IMR-90 (cell line): ENCODE results near the gene SGCA. TPM values are rescaled to one million over a fixed set of nuclear protein-coding genes. Genes with fewer than 3 reads are reported as not detected.

Source experiments
- ATAC-seq: fragments of 200-7000 bp; cut with Tn5 transposase; 2 replicates; pipeline ENCODE4 v1.9.1; 2020; ENCODE audit warnings: low read depth, mild to moderate bottlenecking, moderate library complexity
- BruUV-seq: library from RNA; stranded (reverse); fragments of 400-500 nt; replicated peaks from 2 replicates; lab custom pipeline; 2021; lab: Mats Ljungman, UMichigan
- CTCF ChIA-PET: fragments of 300-600 bp; formaldehyde crosslinking; extraction: SDS; loops from one replicate; lab custom pipeline; 2021; ENCODE audit warnings: antibody characterized with exemption; lab: Yijun Ruan, JAX
- POLR2A ChIA-PET: fragments of 300-600 bp; sonication (Branson Sonifier 250); formaldehyde crosslinking; loops from one replicate; lab custom pipeline; 2022; ENCODE audit warnings: antibody characterized with exemption; ENCODE audit not compliant: unreplicated experiment; lab: Charles Lee
- DNase-seq: peaks from one replicate; pipeline ENCODE4 v3.0.0; 2013
- H2AFZ ChIP-seq: replicated peaks from 2 replicates; pipeline ENCODE3; 2013; ENCODE audit warnings: low read length, mild to moderate bottlenecking; ENCODE audit not compliant: poor library complexity
- H2AK5ac ChIP-seq: 2 replicates; pipeline ENCODE4 v1.6.1; 2013; ENCODE audit warnings: low read depth, low read length, inconsistent platforms
- H2AK9ac ChIP-seq: replicated peaks from 2 replicates; pipeline ENCODE3; 2013; ENCODE audit warnings: mild to moderate bottlenecking, low read depth, low read length, moderate library complexity; ENCODE audit not compliant: poor library complexity
- H2BK120ac ChIP-seq: 2 replicates; pipeline ENCODE4 v1.6.1; 2013; ENCODE audit warnings: low read depth, low read length, inconsistent platforms
- H2BK15ac ChIP-seq: 3 replicates; pipeline ENCODE4 v1.6.1; 2013; ENCODE audit warnings: low read depth, low read length, inconsistent platforms
- H2BK20ac ChIP-seq: 2 replicates; pipeline ENCODE4 v1.6.1; 2013; ENCODE audit warnings: low read depth, mild to moderate bottlenecking, inconsistent platforms, low read length, moderate library complexity
- H2BK5ac ChIP-seq: 2 replicates; pipeline ENCODE4 v1.6.1; 2013; ENCODE audit warnings: mild to moderate bottlenecking, low read depth, low read length, inconsistent platforms; ENCODE audit not compliant: poor library complexity, severe bottlenecking
- H3K14ac ChIP-seq: replicated peaks from 2 replicates; pipeline ENCODE4 v1.6.1; 2013; ENCODE audit warnings: low read depth, low read length, inconsistent platforms
- H3K18ac ChIP-seq: 2 replicates; pipeline ENCODE4 v1.6.1; 2013; ENCODE audit warnings: low read depth, low read length, control low read depth
- H3K23ac ChIP-seq: 2 replicates; pipeline ENCODE4 v1.6.1; 2013; ENCODE audit warnings: low read depth, low read length, inconsistent platforms
- H3K27ac ChIP-seq: 2 replicates; pipeline ENCODE4 v1.5.1; 2013; ENCODE audit warnings: mild to moderate bottlenecking, control low read depth, low read length; ENCODE audit not compliant: insufficient read depth
- H3K27me3 ChIP-seq: 2 replicates; pipeline ENCODE4 v1.6.1; 2013; ENCODE audit warnings: low read length; ENCODE audit not compliant: control insufficient read depth, insufficient read depth
- H3K36me3 ChIP-seq: 2 replicates; pipeline ENCODE4 v1.6.1; 2013; ENCODE audit warnings: low read length, mixed read lengths; ENCODE audit not compliant: control insufficient read depth, insufficient read depth
- H3K4ac ChIP-seq: 2 replicates; pipeline ENCODE4 v1.6.1; 2013; ENCODE audit warnings: low read depth, low read length, inconsistent platforms
- H3K4me1 ChIP-seq: 2 replicates; pipeline ENCODE4 v1.6.1; 2013; ENCODE audit warnings: low read length, mixed read lengths; ENCODE audit not compliant: control insufficient read depth, insufficient read depth
- H3K4me2 ChIP-seq: 2 replicates; pipeline ENCODE4 v1.6.1; 2013; ENCODE audit warnings: low read depth, mild to moderate bottlenecking, control low read depth, low read length, moderate library complexity
- H3K4me3 ChIP-seq: 2 replicates; pipeline ENCODE4 v1.5.1; 2013; ENCODE audit warnings: low read depth, mild to moderate bottlenecking, control low read depth, low read length, moderate library complexity; ENCODE audit not compliant: insufficient read depth
- H3K56ac ChIP-seq: 2 replicates; pipeline ENCODE4 v1.6.1; 2013; ENCODE audit warnings: low read length, inconsistent platforms; ENCODE audit not compliant: insufficient read depth; ENCODE audit errors: extremely low read depth
- H3K79me1 ChIP-seq, 2 experiments: 2 replicates each; pipeline ENCODE4 v1.6.1; 2013; ENCODE audit warnings: low read length in 2 of 2, inconsistent platforms in 1 of 2, low read depth in 1 of 2
- H3K9ac ChIP-seq: 2 replicates; pipeline ENCODE4 v1.6.1; 2013; ENCODE audit warnings: low read depth, low read length, control low read depth
- H3K9me1 ChIP-seq: 2 replicates; pipeline ENCODE4 v1.6.1; 2013; ENCODE audit warnings: low read length, inconsistent platforms; ENCODE audit not compliant: insufficient read depth
- H3K9me3 ChIP-seq: 2 replicates; pipeline ENCODE4 v1.6.1; 2013; ENCODE audit warnings: low read length; ENCODE audit not compliant: control insufficient read depth, insufficient read depth
- H4K20me1 ChIP-seq: 2 replicates; pipeline ENCODE4 v1.6.1; 2013; ENCODE audit warnings: low read length, inconsistent platforms; ENCODE audit not compliant: insufficient read depth
- H4K5ac ChIP-seq: 2 replicates; pipeline ENCODE4 v1.6.1; 2013; ENCODE audit warnings: mild to moderate bottlenecking, low read depth, low read length, control low read depth
- H4K8ac ChIP-seq, 2 experiments: 2 replicates each; pipeline ENCODE4 v1.6.1; 2013; ENCODE audit warnings: low read depth in 2 of 2, low read length in 2 of 2, control low read depth in 1 of 2, inconsistent platforms in 1 of 2
- H4K91ac ChIP-seq: 2 replicates; pipeline ENCODE4 v1.6.1; 2013; ENCODE audit warnings: low read depth, low read length, inconsistent platforms; ENCODE audit not compliant: insufficient read depth
- CHD1 ChIP-seq: IDR thresholded peaks from 2 replicates; pipeline ENCODE4 v1.6.1; 2012; ENCODE audit warnings: low read depth, low read length, improper control_type of control experiment
- FOS ChIP-seq: fragments of 150-350 bp; IDR thresholded peaks from 2 replicates; pipeline ENCODE4 v1.6.1; 2016; ENCODE audit warnings: low read depth, low read length
- NFE2L2 ChIP-seq: fragments of 150-350 bp; IDR thresholded peaks from 2 replicates; pipeline ENCODE4 v1.6.1; 2016; ENCODE audit warnings: low read depth, mild to moderate bottlenecking, low read length
- POLR2A ChIP-seq: IDR thresholded peaks from 2 replicates; pipeline ENCODE4 v1.6.1; 2012; ENCODE audit warnings: mild to moderate bottlenecking, low read depth, low read length
- RAD21 ChIP-seq: IDR thresholded peaks from 2 replicates; pipeline ENCODE4 v1.6.1; 2012; ENCODE audit warnings: low read length, improper control_type of control experiment
- WGBS, 2 experiments: methylation state at CpG; one replicate each; pipeline versions ENCODE4 v1.1.5 to v1.1.7; 2013; ENCODE audit warnings: missing lambda C conversion rate in 2 of 2; ENCODE audit not compliant: insufficient read length in 1 of 2; ENCODE audit errors: extremely low coverage in 2 of 2; 5-methylcytosine and 5-hydroxymethylcytosine counted together
- dilution Hi-C: fragments of 300-500 bp; cut with HindIII; formaldehyde crosslinking; loops from one replicate; pipeline ENCODE4 v1.14.3; 2018; ENCODE audit warnings: low sequenced_read_pairs; ENCODE audit not compliant: unreplicated experiment
- in situ Hi-C: fragments of 300-500 bp; cut with MboI; formaldehyde crosslinking; loops from 3 replicates; pipeline ENCODE4 v1.14.3; 2019; ENCODE audit warnings: low sequenced_read_pairs, inconsistent platforms, mixed read lengths
- intact Hi-C: fragments of 100-400 bp; cut with micrococcal nuclease; formaldehyde crosslinking; loops from 2 replicates; pipeline ENCODE4 v1.10.0; 2022
- polyA plus RNA-seq, 3 experiments: library from polyadenylated mRNA; depleted of rRNA; stranded (reverse); fragments of >200 nt; gene quantifications; 2 replicates each; pipeline ENCODE4 v1.2.3, GENCODE V29; 2012; ENCODE audit warnings: low replicate concordance in 1 of 3
- total RNA-seq: library from RNA; depleted of rRNA; stranded (reverse); fragments of >200 nt; gene quantifications from 2 replicates; pipeline ENCODE4 v1.2.3, GENCODE V29; 2012
- TF ChIP-seq, protein P1 (sequence below): fragments of 150-350 bp; IDR thresholded peaks from 2 replicates; pipeline ENCODE4 v1.6.1; 2016; ENCODE audit warnings: low read depth, mild to moderate bottlenecking, low read length, moderate library complexity, borderline replicate concordance

SGCA gene
- total and polyA plus RNA-seq, 2 of the 4 experiments (the other 2 are of a cell fraction): 0.19 TPM; not detected in 1

DNA sequence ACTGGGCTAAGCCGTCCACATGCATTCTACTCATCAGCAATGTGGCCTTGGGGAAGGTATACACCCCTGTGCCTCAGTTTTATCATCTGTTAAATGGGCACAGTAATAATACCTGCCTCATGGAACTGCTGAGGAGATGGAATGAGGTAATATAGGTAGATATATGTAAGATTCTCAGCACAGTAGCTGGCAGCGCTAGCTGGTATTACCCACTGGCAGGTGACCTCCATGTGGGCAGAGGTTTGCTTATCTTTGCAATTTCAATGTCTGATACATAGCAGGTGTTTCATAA is 1.2 kb upstream of the SGCA start:
- no peak overlapping the region for H3K27ac ChIP-seq
- POLR2A ChIA-PET: no interaction called here
- BruUV-seq: no TSS peak

More for the DNA sequence above, 1.2 kb upstream of the SGCA start:
- CTCF ChIA-PET: no interaction called here
- Histone ChIP-seq H4K91ac (no peak overlapping the region), H3K9me1 (no peaks in the 10 kb centered on the region), H2AK9ac (no peak overlapping the region), H3K18ac (no peak overlapping the region), H3K23ac (no peak overlapping the region), H3K9ac (no peak overlapping the region), H3K56ac (no peak overlapping the region), H2BK120ac (no peak overlapping the region), H3K4ac (no peak overlapping the region), H2BK5ac (no peak overlapping the region), H2BK15ac (no peak overlapping the region), H4K20me1 (no peaks in the 10 kb centered on the region), H2BK20ac (no peak overlapping the region), H3K9me3 (no peaks in the 10 kb centered on the region), H3K4me2 (no peak overlapping the region), H3K79me1 (peaks cover 0 to 5% of the 10 kb centered on the region in 2 experiments; a peak in 1 of 4 replicates), H2AFZ (no peak overlapping the region), H3K4me1 (peaks cover 5% of the 10 kb centered on the region; the same call in 1 of the 2 replicates), H4K5ac (no peak overlapping the region), H4K8ac (no peak overlapping the region), H3K14ac (no peak overlapping the region), H2AK5ac (no peak overlapping the region), H3K4me3 (no peak overlapping the region), H3K36me3 (no peaks in the 10 kb centered on the region), H3K27me3 (no peaks in the 10 kb centered on the region)
- intact Hi-C loops: no loop called here
- no peak for ATAC-seq
- no peak for DNase-seq
- dilution Hi-C loops: no loop called here
- in situ Hi-C loops: no loop called here
- TF ChIP-seq, protein P1, sequence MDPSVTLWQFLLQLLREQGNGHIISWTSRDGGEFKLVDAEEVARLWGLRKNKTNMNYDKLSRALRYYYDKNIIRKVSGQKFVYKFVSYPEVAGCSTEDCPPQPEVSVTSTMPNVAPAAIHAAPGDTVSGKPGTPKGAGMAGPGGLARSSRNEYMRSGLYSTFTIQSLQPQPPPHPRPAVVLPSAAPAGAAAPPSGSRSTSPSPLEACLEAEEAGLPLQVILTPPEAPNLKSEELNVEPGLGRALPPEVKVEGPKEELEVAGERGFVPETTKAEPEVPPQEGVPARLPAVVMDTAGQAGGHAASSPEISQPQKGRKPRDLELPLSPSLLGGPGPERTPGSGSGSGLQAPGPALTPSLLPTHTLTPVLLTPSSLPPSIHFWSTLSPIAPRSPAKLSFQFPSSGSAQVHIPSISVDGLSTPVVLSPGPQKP: no peak
- TF ChIP-seq NFE2L2 (no peak), FOS (no peak), POLR2A (no peak), RAD21 (no peak), CHD1 (no peak)
- 100% methylated on average over 1 of the region's 2 CpGs; no CpG with 5 or more reads in 1 of the 2 experiments for WGBS, 2 experiments
